GM12878 (cell line): ENCODE data around the gene PHACTR1. TPM values are rescaled to one million over a fixed set of nuclear protein-coding genes. Genes with fewer than 3 reads are reported as not detected.

Experiments
- ATAC-seq: fragments of 200-7000 bp; cut with Tn5 transposase; 3 replicates; pipeline ENCODE4 v1.9.1; 2020; ENCODE audit warnings: mild to moderate bottlenecking, moderate library complexity
- BruUV-seq: library from RNA; stranded (reverse); fragments of 400-500 nt; replicated peaks from 2 replicates; lab custom pipeline; 2021; lab: Mats Ljungman, UMichigan
- CTCF ChIA-PET: fragments of 300-600 bp; sonication (Branson Sonifier 250); formaldehyde crosslinking; extraction: SDS; loops from one replicate; lab custom pipeline; 2021; ENCODE audit warnings: inconsistent platforms; lab: Yijun Ruan, JAX
- POLR2A ChIA-PET: fragments of 350-600 bp; formaldehyde crosslinking; extraction: SDS; loops from one replicate; lab custom pipeline; 2021; ENCODE audit warnings: inconsistent platforms; lab: Charles Lee
- RAD21 ChIA-PET: fragments of 300-600 bp; sonication (Branson Sonifier 250); formaldehyde crosslinking; loops from one replicate; lab custom pipeline; 2023; ENCODE audit warnings: antibody characterized with exemption; ENCODE audit not compliant: unreplicated experiment; lab: Charles Lee
- SMC1A ChIA-PET: fragments of 300-600 bp; sonication (Branson Sonifier 250); formaldehyde crosslinking; loops from one replicate; lab custom pipeline; 2023; ENCODE audit not compliant: unreplicated experiment, uncharacterized antibody; lab: Charles Lee
- DNase-seq: peaks from one replicate; pipeline ENCODE4 v3.0.0-alpha.2; 2011; ENCODE audit warnings: low read depth, low spot score
- FAIRE-seq: peaks from 3 replicates; lab custom pipeline; 2011; peaks lifted over from hg19 to GRCh38; lab: Jason Lieb, UNC
- H2AFZ ChIP-seq: 2 replicates; pipeline ENCODE4 v1.6.0; 2011; ENCODE audit warnings: low read depth, low read length, control low read depth; ENCODE audit not compliant: control insufficient read depth
- H3K27ac ChIP-seq: 2 replicates; pipeline ENCODE4 v1.5.1; 2011; ENCODE audit warnings: control low read depth; ENCODE audit not compliant: control insufficient read depth, insufficient read depth
- H3K27me3 ChIP-seq, 2 experiments: replicated peaks in 1 of 2; 2 replicates each; pipeline versions ENCODE4 v1.6.0 to v1.6.1; 2011; ENCODE audit warnings: low read length in 1 of 2; ENCODE audit not compliant: control insufficient read depth in 2 of 2, insufficient read depth in 2 of 2
- H3K36me3 ChIP-seq, 2 experiments: 2 replicates each; pipeline ENCODE4 v1.5.1; 2011; ENCODE audit warnings: low read length in 1 of 2; ENCODE audit not compliant: control insufficient read depth in 2 of 2, insufficient read depth in 2 of 2
- H3K4me1 ChIP-seq: 2 replicates; pipeline ENCODE4 v1.6.1; 2011; ENCODE audit warnings: mild to moderate bottlenecking, low read length, moderate library complexity, mixed read lengths; ENCODE audit not compliant: control insufficient read depth, insufficient read depth
- H3K4me2 ChIP-seq: 2 replicates; pipeline ENCODE4 v1.6.0; 2011; ENCODE audit warnings: control low read depth; ENCODE audit not compliant: control insufficient read depth, insufficient read depth
- H3K4me3 ChIP-seq: fragments of 200-600 bp; sonication (generic); 2 replicates; pipeline ENCODE4 v1.5.1; 2016
- H3K79me2 ChIP-seq: 2 replicates; pipeline ENCODE4 v1.6.0; 2011; ENCODE audit warnings: low read length; ENCODE audit not compliant: control insufficient read depth, insufficient read depth
- H3K9ac ChIP-seq: 2 replicates; pipeline ENCODE4 v1.8.0; 2011; ENCODE audit warnings: low read length, control low read depth, mixed read lengths; ENCODE audit not compliant: control insufficient read depth, insufficient read depth
- H3K9me3 ChIP-seq: replicated peaks from 3 replicates; pipeline ENCODE4 v1.5.1; 2011; ENCODE audit warnings: mild to moderate bottlenecking, low read length; ENCODE audit not compliant: control insufficient read depth, insufficient read depth
- H4K20me1 ChIP-seq: 2 replicates; pipeline ENCODE4 v1.6.0; 2011; ENCODE audit not compliant: control insufficient read depth, insufficient read depth
- CHD1 ChIP-seq: IDR thresholded peaks from 2 replicates; pipeline ENCODE4 v1.6.1; 2012; ENCODE audit warnings: low read depth, low read length, improper control_type of control experiment
- EED ChIP-seq: sonication (generic); IDR thresholded peaks from 2 replicates; pipeline ENCODE4 v1.6.1; 2016; ENCODE audit warnings: antibody characterized with exemption, low read depth
- EP300 ChIP-seq, 2 experiments: fragments of 150-350 bp in 1 of 2; IDR thresholded peaks; 2 replicates each; pipeline ENCODE4 v1.6.1; 2011 to 2012; ENCODE audit warnings: low read depth in 2 of 2, low read length in 2 of 2, borderline replicate concordance in 1 of 2, improper control_type of control experiment in 1 of 2, inconsistent platforms in 1 of 2; ENCODE audit not compliant: control insufficient read depth in 1 of 2
- HDAC2 ChIP-seq: fragments of 200-600 bp; sonication (generic); IDR thresholded peaks from 2 replicates; pipeline ENCODE4 v1.6.1; 2017
- JUND ChIP-seq: IDR thresholded peaks from 2 replicates; pipeline ENCODE4 v1.6.1; 2012; ENCODE audit warnings: low read depth, mild to moderate bottlenecking, low read length, improper control_type of control experiment, moderate library complexity
- MYC ChIP-seq: IDR thresholded peaks from 2 replicates; pipeline ENCODE4 v1.6.1; 2011; ENCODE audit warnings: mild to moderate bottlenecking, low read length, moderate library complexity, inconsistent platforms; ENCODE audit not compliant: insufficient read depth, insufficient replicate concordance, insufficient read length, severe bottlenecking
- NFYB ChIP-seq: IDR thresholded peaks from 2 replicates; pipeline ENCODE4 v1.6.1; 2011; ENCODE audit warnings: low read depth, mild to moderate bottlenecking, low read length, improper control_type of control experiment, moderate library complexity; ENCODE audit not compliant: insufficient read depth
- RAD51 ChIP-seq: fragments of 450-650 bp; IDR thresholded peaks from 2 replicates; pipeline ENCODE4 v1.6.1; 2016; ENCODE audit warnings: moderate library complexity, mild to moderate bottlenecking, inconsistent platforms
- RUNX3 ChIP-seq: IDR thresholded peaks from 2 replicates; pipeline ENCODE4 v1.6.1; 2012; ENCODE audit warnings: low read length, inconsistent platforms
- ZNF217 ChIP-seq: fragments of 450-650 bp; IDR thresholded peaks from 2 replicates; pipeline ENCODE4 v1.6.1; 2017; ENCODE audit warnings: antibody characterized with exemption, mild to moderate bottlenecking
- ZNF384 ChIP-seq: IDR thresholded peaks from 2 replicates; pipeline ENCODE4 v1.6.1; 2012; ENCODE audit warnings: low read depth, mild to moderate bottlenecking, low read length, improper control_type of control experiment, borderline replicate concordance
- ZNF622 ChIP-seq: fragments of 450-650 bp; IDR thresholded peaks from 2 replicates; pipeline ENCODE4 v1.6.1; 2017; ENCODE audit warnings: mild to moderate bottlenecking, inconsistent platforms
- WGBS: methylation state at CpG from one replicate; pipeline ENCODE4 v1.1.6; 2016; ENCODE audit warnings: low lambda C conversion rate; ENCODE audit not compliant: insufficient replicate concordance, insufficient coverage; ENCODE audit errors: missing lambda C conversion rate; 5-methylcytosine and 5-hydroxymethylcytosine counted together
- in situ Hi-C: fragments of 300-500 bp; cut with MboI; formaldehyde crosslinking; loops from 9 replicates; pipeline ENCODE4 v1.14.3; 2018; ENCODE audit warnings: mixed read lengths
- intact Hi-C: fragments of 100-400 bp; cut with micrococcal nuclease; formaldehyde crosslinking; loops from one replicate; pipeline ENCODE4 v1.14.2; 2022; ENCODE audit not compliant: unreplicated experiment
- polyA plus RNA-seq, 11 experiments: library from polyadenylated mRNA; depleted of rRNA in 4 of 11; unstranded in 6 of 11; stranded (reverse) in 5 of 11; fragments of >200 nt; fragmentation: Nextera tagmentation in 4 of 11; fragmentation: Illumina TruSeq in 1 of 11; extraction: Ambion mirVana in 4 of 11; extraction: Trizol in 1 of 11; gene quantifications; 1 replicate in 1 of 11; 2 replicates in 10 of 11; pipeline versions ENCODE4 v1.2.1 to v1.2.3, GENCODE V29; 2011 to 2016; ENCODE audit warnings: inconsistent platforms in 2 of 11, missing spikeins in 2 of 11, low read depth in 1 of 11
- total RNA-seq, 4 experiments: library from RNA; depleted of rRNA in 3 of 4; stranded (reverse); fragments of >200 nt in 3 of 4; fragmentation: Illumina TruSeq in 1 of 4; extraction: Trizol in 1 of 4; gene quantifications; 2 replicates each; pipeline versions ENCODE4 v1.2.1 to v1.2.3, GENCODE V29; 2013 to 2021

PHACTR1 gene
- total and polyA plus RNA-seq, 10 of the 15 experiments (the other 5 are each of a cell fraction or from before 2014, with no cell fraction given) = 34.2 to 94.6 (median 62.3) TPM

DNA sequence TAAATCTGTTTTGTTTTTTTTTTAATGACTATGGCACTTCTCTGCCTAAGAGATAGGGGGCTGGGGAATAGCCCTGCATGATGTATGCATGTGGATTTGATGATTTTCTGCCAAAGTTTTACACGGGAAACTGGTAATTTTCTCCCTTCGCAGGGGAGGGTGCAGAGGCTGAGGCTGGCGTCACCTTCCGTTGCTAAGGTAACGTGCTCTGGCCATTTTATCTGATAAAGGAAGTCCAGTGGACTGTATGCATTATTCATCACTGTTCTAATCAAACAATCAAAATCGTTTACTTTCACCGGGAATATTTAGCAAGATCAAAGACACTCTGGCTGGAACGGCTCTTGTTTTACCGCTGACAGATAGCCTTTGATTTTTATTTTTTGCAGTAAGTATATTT lies 789 bp downstream of the PHACTR1 start:
- FAIRE-seq (no peak), DNase-seq (no peak), ATAC-seq (no peak)
- ChIA-PET SMC1A (interaction anchor here (0.7 kb wide), 1 partner anchor 52 kb away, joined by 3 read pairs; no protein-coding TSS in a partner anchor), CTCF (no interaction called here), POLR2A (no interaction called here), RAD21 (no interaction called here)
- no peak overlapping the region for H3K9ac ChIP-seq
- no peaks in the 10 kb centered on the region; a peak in 1 of 4 replicates for H3K27me3 ChIP-seq
- H3K9me3 ChIP-seq = no peaks in the 10 kb centered on the region
- TF ChIP-seq ZNF217 = no peak
- no peak for TF ChIP-seq CHD1
- no peak for TF ChIP-seq EP300 (IDR thresholded peaks at IDR 0.05; ENCODE audit: borderline replicate concordance in 1 of 2, control insufficient read depth in 1 of 2, low read depth in 2 of 2, low read length in 2 of 2)
- TF ChIP-seq RAD51 = no peak
- no peak for TF ChIP-seq EED
- TF ChIP-seq JUND = no peak
- no peak overlapping the region for H3K27ac ChIP-seq
- in situ Hi-C loops = no loop called here
- H4K20me1 ChIP-seq = no peaks in the 10 kb centered on the region
- WGBS = 62% methylated on average over 9 of the region's 9 CpGs
- H3K4me2 ChIP-seq = no peak overlapping the region
- no peaks in the 10 kb centered on the region for H3K4me1 ChIP-seq
- no peak overlapping the region for H3K4me3 ChIP-seq
- BruUV-seq = no TSS peak
- no peak overlapping the region for H2AFZ ChIP-seq
- H3K79me2 ChIP-seq = no peaks in the 10 kb centered on the region
- no peaks in the 10 kb centered on the region for H3K36me3 ChIP-seq
- intact Hi-C loops = no loop called here

- Histone ChIP-seq H2AFZ (no peak overlapping the region), H3K4me2 (no peak overlapping the region), H3K79me2 (no peaks in the 10 kb centered on the region), H3K9me3 (no peaks in the 10 kb centered on the region), H3K4me3 (no peak overlapping the region), H3K9ac (no peak overlapping the region), H3K27me3 (no peaks in the 10 kb centered on the region; a peak in 1 of 4 replicates), H4K20me1 (no peaks in the 10 kb centered on the region), H3K4me1 (no peaks in the 10 kb centered on the region), H3K36me3 (no peaks in the 10 kb centered on the region), H3K27ac (no peak overlapping the region)
- no TSS peak for BruUV-seq
- WGBS = 32% methylated on average over 9 of the region's 9 CpGs
- intact Hi-C loops (no loop called here), in situ Hi-C loops (no loop called here)
- FAIRE-seq (no peak), DNase-seq (no peak), ATAC-seq (no peak)
- SMC1A ChIA-PET = no interaction called here
- TF ChIP-seq RUNX3 (no peak), MYC (no peak), ZNF622 (no peak), ZNF384 (no peak), NFYB (no peak), HDAC2 (no peak)
- POLR2A ChIA-PET = no interaction called here
- CTCF ChIA-PET = no interaction called here
- RAD21 ChIA-PET = no interaction called here
Measured at GRCh38 chr6:12718015-12718414, 1.4 kb downstream of the PHACTR1 start.
